Stimulated activated CD4-positive, alpha-beta T cell treated with anti-CD3 and anti-CD28 coated beads, Interleukin-1b, Interleukin-23, amount 100 ng/mL, for 48 hours (primary cell): Measurements from ENCODE around the gene COX19.
A peak's percentile ranks its signal among the peaks of the same experiment; 100 is the strongest.
"Not testable (repeated sequence)": the region's sequence is repeated elsewhere in the genome, so short reads cannot be mapped to it uniquely, and the experiment has no call there.

Experiments used
- DNase-seq: peaks from one replicate; pipeline ENCODE4 v3.0.0-alpha.2; 2020

The COX19 gene

DNA sequence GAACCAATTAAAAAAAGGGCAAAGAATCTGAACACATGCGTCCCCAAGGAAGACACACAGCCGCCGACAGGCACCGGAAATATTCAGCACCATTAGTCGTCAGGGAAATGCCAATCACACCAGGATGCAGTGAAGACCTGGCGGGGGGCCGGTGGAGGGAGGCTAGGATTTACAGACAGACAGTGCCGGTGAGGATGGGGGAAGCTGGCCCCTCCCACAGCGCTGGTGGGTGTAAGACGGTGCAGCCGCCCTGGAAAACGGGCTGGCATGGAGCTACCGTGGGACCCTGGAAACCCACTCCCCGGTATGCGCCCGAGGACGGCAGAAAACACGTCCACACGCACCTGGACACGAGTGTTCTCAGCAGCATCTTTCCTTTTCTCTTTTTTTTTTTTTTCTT lies 16.1 kb downstream of the COX19 start:
- DNase-seq = no peak

DNA sequence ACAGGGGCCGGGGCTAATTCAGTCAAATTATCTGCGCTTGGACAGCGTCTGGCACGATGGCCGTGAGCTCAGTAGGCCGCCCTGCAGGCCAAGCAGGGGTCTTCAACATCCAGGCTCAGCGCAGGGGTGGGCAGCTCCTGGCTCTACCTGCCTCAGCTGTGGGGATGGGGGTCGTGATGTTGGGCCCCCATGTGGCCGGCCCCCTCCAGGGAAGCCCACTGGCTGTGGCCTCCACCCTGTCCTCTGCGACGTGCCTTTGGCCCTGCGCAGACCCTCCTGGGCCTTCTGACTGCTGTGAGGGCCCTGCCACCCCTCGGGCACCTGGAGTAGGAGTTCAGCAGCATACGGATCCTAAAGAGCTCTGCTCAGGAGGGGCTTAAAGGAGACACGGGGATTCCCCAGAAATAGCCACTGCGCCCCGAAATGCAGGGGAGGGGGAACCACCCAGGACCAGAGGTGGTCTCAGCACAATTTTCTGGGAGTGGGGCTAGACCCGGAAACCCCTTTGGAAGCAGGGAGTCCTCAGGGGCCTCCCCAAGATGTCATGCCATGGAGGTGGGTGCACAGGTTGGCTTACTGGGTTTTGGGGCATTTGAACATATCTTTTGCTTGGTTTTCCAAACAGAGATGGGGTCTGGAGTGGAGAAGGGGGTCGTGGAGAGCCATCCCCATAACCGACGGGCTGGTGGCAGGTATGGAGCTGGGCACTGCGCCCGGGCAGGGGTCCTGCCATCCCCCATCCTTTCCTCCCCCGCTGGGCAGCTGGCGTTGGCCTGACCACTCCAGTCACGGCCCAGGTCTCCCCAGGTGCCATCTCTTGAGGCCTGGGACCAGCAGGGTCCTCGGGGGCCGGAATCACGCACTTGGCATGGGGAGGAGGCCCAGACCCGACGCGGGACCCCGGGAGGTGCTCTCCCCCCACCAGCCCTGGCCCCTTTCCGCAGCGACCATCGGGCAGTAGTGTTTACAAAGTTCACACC lies 16.8 kb downstream of the COX19 start:
- DNase-seq = no peak

DNA sequence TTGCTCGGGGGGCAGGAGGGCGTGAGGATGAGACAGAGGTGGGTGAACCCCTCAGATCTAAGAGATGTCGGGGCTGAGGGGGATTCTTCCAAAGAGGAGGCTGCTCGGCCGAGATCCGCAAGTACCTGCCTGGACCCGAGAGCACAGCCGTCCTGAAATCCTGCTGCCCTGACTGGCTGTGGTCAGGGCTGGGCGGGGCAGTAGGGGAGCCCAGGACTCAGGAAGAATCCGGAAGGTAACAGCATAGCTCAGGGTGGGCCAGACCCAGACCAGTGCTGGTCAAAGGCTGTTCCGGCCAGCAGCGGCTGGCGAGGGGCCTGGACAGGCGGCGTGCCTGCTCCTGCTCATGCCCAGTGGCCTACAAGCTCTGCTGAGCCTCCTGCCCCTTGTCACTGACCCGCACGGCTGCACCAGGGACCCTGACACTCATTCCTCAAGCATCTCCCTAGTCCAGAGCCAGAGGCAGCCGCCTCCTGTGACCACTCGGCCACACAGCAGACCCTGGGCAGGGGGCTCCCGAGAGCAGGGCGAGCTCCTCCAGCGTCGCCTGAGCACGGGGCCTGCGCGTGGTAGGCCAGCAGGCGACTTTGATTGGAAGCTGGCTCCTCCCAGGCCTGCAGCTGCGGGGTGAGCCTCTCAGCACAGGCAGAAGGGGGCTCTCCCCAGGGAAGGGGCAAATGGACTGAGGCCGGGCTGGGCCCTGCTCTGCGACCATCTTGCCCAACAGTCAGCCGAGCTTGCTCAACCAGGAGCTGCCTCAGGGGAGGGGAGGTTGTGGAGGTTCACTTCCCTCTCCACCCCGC lies 17.7 kb downstream of the COX19 start:
- no peak for DNase-seq

DNA sequence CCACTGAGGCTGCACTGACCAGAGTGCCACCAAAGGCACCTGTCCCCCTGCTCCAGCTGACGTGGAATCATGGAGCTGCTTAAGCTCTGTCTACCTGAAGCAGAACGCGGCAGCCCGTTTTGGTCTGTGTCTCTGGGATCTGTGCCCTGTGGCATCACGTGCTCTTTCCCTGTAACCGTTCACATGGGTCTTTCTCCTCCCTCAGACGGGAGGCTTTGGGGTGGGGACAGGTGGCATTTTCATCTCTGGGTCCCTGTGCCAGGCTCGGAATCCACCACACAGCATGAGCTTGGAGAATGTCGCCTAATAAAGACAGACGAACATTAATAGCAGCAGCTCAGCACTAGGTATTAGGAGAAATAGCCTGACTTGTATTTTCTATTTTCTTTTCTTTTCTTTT lies 19.3 kb downstream of the COX19 start:
- DNase-seq = no peak

DNA sequence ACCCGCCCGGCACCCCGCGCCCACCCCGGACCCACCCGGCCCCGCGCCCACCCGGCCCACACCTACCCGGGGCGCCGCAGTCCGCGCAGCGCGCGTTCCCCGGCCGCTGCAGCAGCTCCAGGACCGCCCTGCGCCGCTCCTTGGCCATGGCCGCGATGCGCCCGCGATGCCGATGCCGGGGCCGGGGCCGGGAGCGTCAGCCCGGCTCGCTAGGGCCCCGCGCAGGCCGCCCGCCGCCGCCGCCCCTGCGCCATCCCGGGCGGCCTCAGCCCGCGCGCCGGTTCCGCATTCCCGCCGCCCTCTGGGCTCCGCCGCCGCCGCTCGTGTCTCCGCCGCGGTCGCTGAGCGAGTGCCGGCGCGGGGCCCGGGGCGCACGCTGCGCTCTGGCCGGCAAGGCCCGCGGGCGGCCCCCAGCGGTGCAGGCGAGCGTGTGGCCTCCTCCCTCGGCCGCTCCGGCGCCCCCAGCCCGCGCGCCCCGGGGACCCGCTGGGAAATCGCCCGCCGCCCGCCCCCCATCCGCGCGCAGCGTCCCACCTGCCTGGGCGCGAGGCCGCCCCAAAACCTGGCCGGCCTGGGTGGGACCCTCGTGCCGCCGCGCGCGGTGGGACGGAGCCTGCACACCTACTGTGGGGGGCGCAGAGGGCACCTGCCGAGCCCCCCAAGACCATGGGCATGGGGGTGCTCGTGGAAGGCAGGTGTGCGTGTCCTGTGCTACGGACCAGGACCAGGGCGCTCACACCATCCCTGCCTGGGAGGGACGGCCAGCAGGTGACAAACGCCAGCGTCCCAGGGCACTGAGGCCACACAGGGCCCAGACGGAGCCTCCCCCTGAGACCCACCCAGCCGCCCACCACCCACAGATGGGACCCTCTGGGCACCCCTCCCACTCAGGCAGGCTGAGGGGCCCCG lies 20.8 kb downstream of the COX19 start, which contains the start of gene ADAP1:
Gene ADAP1, minus strand, starts transcription at position 351 of the 909 bp plus-strand sequence. Its CDS starts 203 bp downstream, at position 148.
- peak; percentile 37 for DNase-seq

DNA sequence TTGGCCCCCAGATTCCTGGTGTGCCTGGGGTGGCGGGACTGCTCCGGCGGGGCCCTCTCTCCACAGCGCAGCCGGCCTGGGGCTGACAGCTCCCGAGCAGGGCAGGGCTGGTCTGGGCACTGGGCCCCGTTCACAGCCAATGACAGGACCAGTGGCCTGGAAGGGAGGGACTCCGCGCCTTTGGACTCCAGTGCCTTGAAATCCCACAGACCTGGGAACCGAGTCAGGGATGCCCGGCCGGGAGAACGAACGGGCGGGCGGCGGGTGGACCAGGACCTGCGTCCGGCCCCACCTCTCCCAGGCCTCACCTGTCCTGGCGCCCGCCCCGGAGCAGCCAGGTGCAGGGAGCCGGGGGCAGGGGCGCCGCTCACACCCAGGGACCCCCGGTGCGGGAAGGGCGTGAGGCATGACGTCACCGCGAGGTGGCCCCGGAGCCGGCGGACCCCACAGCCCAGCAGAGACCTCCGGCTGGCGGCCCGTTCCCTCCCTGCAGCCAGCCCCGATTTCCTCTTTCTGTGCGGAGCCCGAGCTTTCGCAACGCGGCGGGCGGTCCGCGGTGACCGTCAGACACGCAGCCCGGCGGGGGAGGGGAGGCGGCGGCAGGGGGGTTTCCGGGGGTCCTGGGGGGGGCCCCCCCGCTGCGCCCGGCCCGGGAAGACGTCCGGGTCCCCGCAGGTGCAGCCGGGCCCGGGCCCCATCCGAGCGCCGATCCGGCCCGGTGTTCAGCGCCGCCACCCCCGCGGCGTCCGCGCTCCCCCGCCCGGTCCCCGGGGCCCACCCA lies 21.6 kb downstream of the COX19 start:
- DNase-seq = no peak

GRCh38 chr7:952548-953441 lies 22.6 kb downstream of the COX19 start:
- no peak for DNase-seq

GRCh38 chr7:951881-952547 lies 23.3 kb downstream of the COX19 start:
- no peak for DNase-seq

DNA sequence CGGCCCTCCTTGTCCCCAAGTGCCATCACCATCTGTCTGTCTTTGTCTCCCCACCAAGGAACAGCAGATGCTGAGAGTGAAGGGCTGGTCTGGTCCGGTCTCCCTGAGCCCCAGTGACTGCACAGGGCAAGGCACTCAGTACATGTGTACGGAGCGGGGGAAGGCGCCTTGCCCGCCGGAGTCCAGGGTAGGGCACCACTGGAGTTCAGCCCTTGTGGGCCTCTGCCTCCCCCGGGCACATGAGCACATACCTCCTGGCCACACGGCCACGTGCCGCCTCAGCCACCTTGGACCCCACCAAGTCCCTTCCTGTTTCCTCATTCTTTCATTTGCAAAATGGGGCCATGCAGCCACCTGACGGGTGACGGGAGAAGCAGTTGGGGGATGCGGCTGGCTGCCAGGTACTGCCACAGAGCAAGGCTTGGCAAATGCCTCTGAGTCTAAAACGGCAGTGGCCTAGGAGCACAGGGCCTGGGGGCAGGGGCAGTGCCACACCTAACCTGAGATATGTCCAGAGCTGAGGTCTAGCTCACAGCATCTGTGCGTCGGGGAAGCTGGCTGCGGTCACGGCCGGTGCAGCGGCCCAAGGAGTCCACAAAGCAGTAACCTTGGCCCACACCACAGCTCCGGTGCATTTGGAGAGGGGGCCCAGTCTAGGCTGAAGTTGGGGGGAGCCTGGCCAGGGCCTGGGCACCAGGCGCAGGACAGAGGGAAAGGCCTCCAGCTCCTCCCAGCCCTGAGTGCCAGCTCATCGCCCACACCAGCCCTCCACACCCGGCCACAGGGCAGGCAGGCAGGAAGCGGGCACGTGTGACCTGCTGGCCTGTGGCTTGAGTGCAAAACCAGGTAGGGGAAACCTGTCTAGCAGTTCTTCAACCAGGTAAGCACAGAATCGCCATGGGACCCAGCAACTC lies 26.1 kb downstream of the COX19 start:
- no peak for DNase-seq

DNA sequence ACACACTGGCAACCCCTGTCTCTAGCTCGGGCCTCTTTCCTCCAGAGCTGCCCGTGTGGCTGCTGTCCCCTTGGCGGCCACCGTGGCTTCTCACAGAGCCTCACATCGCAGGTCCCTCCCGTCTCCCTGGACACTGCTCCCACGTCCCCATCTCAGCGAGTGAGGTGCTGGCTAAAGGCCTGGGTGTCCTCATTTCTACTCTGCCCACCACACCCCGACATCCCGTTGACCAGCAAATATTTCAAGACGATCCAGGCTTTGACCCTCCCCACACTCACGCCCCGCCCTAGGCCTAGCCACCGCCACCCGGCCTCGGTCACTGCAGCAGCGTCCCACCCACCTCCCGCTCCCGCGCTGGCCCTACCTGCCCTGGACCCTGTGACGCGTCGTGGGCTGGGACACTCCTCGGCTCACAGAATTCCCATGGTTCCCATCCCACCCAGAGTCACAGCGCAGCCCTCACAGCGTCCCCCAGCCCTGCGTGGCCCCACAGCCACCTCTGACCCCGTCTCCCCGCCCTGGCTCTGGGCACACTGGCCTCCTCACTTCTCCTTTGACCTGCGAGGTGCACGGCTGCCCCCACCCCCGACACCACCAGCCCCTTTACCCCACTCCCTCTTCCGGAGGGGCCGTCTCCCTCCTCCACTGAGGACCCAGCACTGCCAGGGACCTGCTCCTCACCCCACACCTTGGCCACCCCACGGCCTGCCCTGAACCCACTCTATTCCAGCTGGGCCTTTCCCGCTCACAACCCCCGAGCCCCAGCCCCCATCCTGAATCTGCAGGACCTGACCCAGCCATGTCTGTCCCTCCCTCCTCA lies 27.7 kb downstream of the COX19 start:
- DNase-seq = no peak

GRCh38 chr7:946256-946996 lies 28.9 kb downstream of the COX19 start:
- no peak for DNase-seq

DNA sequence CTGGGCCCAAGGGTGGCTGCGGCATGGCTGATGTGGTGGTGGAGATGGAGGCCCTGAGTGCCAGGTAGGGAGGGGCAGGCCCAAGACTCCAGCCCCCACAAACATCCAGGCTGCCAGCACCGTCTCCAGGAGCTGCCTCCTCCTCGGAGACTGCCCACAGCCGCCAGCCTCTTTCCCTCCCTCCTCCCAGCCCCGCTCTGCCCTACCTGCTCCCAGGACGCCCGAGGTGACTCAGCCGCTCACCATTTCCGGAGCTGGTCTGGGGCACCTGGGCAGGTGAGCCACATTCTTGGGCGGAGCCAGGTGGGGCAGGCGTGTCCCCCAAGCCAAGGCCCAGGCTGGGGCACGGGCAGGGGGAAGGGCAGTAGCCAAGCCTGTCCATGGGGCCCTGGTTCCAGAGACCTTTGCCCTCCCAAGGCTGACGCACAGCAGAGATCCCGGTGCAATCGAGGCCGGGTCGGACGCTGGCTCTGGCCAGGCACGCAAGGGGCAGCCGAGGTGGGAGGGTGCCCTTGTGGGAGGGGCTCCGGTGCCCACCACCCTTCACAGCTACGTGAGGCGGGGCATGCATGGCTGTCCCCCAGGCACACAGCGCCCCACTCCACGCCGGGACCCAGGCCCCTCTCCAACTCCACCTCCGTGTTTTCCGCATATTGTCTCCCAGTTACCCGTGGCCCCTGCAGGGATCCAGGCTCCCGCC lies 29.6 kb downstream of the COX19 start:
- no peak for DNase-seq

DNA sequence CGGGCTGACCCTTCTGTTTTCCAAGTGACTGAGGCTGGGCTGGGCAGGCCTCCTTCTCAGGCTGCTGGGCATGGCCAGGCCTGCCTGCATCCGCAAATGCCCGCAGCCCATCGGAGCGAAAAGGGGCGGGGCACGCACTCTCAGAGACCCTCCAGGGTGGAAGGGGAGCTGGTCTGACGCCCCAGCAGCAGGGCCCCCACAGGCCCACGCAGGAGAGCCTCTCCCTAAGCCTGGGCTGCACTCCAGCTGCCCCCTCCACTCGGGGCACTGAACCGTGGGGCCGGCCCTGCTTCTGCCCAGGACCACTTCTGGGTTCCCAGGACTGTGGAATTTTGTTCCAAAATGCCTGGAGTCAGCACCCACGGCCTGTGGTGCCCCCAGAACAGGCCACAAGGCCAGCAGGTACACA lies 30.2 kb downstream of the COX19 start:
- no peak for DNase-seq

GRCh38 chr7:944744-945143 lies 30.6 kb downstream of the COX19 start:
- no peak for DNase-seq

DNA sequence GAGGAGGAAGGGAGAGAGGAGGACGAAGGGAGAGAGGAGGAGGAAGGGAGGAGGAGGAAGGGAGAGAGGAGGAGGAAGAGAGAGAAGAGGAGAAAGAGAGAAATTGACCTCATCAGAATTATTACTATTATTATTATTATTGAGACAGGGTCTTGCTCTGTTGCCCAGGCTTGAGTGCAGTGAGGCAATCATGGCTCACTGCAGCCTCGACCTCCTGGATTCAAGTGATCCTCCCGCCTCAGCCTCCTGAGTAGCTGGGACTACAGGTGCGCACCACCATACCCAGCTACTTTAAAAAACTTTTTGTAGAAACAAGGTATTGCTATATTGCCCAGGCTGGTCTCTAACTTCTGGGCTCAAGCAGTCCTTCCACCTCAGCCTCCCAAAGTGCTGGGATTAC lies 31.6 kb downstream of the COX19 start:
- not testable (repeated sequence) for DNase-seq

DNA sequence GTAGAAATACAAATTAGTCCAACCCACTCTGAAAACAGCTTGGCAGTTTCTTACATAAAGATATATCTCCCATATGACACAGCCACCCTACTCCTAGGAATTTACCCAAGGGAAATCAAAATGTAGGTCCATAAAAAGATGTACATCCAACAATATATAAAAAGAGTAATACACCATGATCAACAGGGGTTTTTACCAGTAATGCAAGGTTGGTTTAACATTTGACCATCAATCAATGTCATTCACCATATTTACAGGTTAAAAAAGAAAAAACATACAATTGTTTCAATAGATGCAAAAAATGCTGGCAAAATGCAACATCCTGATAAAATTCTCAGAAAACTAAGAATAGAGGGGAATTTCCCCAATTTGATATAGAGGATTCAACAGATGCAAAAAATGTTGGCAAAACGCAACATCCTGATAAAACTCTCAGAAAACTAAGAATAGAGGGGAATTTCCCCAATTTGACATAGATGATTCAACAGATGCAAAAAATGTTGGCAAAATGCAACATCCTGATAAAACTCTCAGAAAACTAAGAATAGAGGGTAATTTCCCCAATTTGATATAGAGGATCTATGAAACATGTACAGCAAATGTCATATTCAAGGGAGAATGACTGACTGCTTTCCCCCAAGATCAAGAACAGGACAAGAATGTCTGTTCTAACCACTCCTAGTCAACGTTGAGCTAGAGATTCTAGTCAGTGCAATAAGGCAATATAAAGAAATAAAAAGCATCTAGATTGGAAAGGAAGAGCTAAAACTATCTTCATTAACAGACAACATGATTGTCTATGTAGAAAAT lies 34.5 kb downstream of the COX19 start:
- no peak for DNase-seq
